ENCODE data around the gene AANAT.

DNA sequence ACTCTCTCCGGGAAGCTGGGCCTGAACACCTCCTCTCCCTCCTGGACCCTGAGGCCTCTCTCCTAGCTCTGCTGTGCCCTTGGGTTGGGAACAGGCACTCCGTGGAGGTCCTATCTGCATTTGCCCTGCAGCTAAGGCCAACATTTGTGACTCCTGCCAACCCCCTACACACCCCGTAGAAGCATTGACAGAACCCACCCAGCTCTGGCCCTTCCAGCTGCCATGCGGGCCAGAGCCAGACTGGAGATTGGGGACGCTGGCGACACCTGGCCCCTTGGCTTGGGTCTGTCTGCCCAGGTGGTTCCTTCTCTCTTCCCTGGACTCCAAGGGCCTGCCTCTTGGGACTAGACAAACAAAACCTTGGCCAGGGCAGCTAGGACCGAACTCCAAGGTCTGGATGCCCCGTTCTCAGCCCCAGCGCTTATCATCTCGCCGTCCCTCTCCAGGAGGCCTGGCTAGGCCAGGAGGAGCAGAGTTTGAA lies 34.5 kb downstream of the AANAT start:
- TF ChIP-seq, protein P1, sequence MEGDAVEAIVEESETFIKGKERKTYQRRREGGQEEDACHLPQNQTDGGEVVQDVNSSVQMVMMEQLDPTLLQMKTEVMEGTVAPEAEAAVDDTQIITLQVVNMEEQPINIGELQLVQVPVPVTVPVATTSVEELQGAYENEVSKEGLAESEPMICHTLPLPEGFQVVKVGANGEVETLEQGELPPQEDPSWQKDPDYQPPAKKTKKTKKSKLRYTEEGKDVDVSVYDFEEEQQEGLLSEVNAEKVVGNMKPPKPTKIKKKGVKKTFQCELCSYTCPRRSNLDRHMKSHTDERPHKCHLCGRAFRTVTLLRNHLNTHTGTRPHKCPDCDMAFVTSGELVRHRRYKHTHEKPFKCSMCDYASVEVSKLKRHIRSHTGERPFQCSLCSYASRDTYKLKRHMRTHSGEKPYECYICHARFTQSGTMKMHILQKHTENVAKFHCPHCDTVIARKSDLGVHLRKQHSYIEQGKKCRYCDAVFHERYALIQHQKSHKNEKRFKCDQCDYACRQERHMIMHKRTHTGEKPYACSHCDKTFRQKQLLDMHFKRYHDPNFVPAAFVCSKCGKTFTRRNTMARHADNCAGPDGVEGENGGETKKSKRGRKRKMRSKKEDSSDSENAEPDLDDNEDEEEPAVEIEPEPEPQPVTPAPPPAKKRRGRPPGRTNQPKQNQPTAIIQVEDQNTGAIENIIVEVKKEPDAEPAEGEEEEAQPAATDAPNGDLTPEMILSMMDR (IDR thresholded peaks at IDR 0.05): no peak
- TF ChIP-seq POLR2A (IDR thresholded peaks at IDR 0.05): no peak

All from adrenal gland (tissue), 5 donors.